Measurements from ENCODE around the gene RNF34.

Gene RNF34

DNA sequence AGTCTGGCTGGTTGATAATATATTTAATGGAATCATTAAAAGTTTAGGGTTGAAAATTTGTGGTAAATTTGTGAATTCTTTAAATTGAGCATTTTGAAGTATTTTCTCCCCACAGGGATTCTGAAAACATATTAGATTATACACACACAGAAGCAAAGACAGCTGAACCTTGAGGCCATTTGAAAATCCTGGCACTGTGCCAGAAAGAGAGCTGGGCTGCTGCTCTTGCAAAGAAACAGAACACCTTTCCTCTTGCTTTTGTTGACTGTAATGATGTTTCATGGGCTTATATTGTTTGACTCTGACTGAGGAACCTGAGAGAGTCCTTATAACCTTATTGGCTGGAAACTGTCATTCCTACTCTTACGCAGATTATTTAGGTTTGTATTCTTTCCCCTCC is 4.8 kb downstream of the RNF34 start:
- H3K9me2 ChIP-seq (replicated peaks; ENCODE audit: insufficient read depth, low read length) = no peaks in the 10 kb centered on the region
- H3K36me3 ChIP-seq (ENCODE audit: low read length) = peaks cover 18% of the 10 kb centered on the region
- peaks cover 10% of the 10 kb centered on the region for H3F3A ChIP-seq (ENCODE audit: insufficient read depth)
- H3K27me3 ChIP-seq (ENCODE audit: low read length) = no peaks in the 10 kb centered on the region
- no peak for TF ChIP-seq EZH2phosphoT487 (conservative IDR thresholded peaks at IDR 0.05; ENCODE audit: low read length)
- TF ChIP-seq, protein P1, sequence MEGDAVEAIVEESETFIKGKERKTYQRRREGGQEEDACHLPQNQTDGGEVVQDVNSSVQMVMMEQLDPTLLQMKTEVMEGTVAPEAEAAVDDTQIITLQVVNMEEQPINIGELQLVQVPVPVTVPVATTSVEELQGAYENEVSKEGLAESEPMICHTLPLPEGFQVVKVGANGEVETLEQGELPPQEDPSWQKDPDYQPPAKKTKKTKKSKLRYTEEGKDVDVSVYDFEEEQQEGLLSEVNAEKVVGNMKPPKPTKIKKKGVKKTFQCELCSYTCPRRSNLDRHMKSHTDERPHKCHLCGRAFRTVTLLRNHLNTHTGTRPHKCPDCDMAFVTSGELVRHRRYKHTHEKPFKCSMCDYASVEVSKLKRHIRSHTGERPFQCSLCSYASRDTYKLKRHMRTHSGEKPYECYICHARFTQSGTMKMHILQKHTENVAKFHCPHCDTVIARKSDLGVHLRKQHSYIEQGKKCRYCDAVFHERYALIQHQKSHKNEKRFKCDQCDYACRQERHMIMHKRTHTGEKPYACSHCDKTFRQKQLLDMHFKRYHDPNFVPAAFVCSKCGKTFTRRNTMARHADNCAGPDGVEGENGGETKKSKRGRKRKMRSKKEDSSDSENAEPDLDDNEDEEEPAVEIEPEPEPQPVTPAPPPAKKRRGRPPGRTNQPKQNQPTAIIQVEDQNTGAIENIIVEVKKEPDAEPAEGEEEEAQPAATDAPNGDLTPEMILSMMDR (IDR thresholded peaks at IDR 0.05; ENCODE audit: insufficient read depth, low read length, poor library complexity, severe bottlenecking) = no peak
- no peak overlapping the region for H2AFZ ChIP-seq (ENCODE audit: low read depth, low read length, severe bottlenecking)
- H3K9me3 ChIP-seq (ENCODE audit: insufficient read depth, low read length) = no peaks in the 10 kb centered on the region
- no peak overlapping the region for H3K4me3 ChIP-seq (ENCODE audit: insufficient read depth, low read length, poor library complexity, severe bottlenecking)
- no peak overlapping the region for H3K27ac ChIP-seq (ENCODE audit: low read depth, low read length)
- H3K79me2 ChIP-seq (ENCODE audit: insufficient read depth, low read length) = peaks cover 79% of the 10 kb centered on the region
- no peak overlapping the region for H3K4me2 ChIP-seq (ENCODE audit: low read depth, low read length, poor library complexity, severe bottlenecking)
- H4K20me1 ChIP-seq (ENCODE audit: low read depth, low read length) = peaks cover 11% of the 10 kb centered on the region; the same call in 1 of the 2 replicates
- no peak overlapping the region for H3K9ac ChIP-seq (ENCODE audit: low read length)

DNA sequence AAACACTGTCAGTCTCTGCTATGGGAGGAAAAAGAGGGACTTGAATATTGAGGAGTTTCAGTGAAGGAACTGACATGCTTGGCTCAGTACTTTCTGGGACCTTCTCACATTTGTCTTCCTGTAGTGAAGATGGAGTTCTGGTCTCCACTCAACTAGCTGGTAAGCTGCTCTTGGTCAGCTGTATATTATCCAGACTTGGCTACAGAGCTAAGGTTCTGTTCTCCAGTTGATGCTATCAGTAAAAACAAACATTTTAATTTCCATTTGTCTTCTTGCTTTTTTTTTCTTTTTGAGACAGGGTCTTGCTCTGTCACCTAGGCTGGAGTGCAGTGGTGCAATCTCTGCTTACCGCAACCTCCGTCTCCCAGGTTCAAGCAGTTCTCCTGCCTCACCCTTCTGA is 5.3 kb downstream of the RNF34 start:
- H3K27ac ChIP-seq (ENCODE audit: low read depth, low read length) = no peak overlapping the region
- peaks cover 18% of the 10 kb centered on the region for H3K36me3 ChIP-seq (ENCODE audit: low read length)
- peaks cover 10% of the 10 kb centered on the region for H3F3A ChIP-seq (ENCODE audit: insufficient read depth)
- H3K79me2 ChIP-seq (ENCODE audit: insufficient read depth, low read length) = peaks cover 78% of the 10 kb centered on the region
- H2AFZ ChIP-seq (ENCODE audit: low read depth, low read length, severe bottlenecking) = no peak overlapping the region
- no peaks in the 10 kb centered on the region for H3K27me3 ChIP-seq (ENCODE audit: low read length)
- no peaks in the 10 kb centered on the region for H3K9me2 ChIP-seq (replicated peaks; ENCODE audit: insufficient read depth, low read length)
- H3K4me2 ChIP-seq (ENCODE audit: low read depth, low read length, poor library complexity, severe bottlenecking) = no peak overlapping the region
- no peak for TF ChIP-seq EZH2phosphoT487 (conservative IDR thresholded peaks at IDR 0.05; ENCODE audit: low read length)
- TF ChIP-seq, protein P1 (IDR thresholded peaks at IDR 0.05; ENCODE audit: insufficient read depth, low read length, poor library complexity, severe bottlenecking) = no peak
- H3K4me3 ChIP-seq (ENCODE audit: insufficient read depth, low read length, poor library complexity, severe bottlenecking) = no peak overlapping the region
- H4K20me1 ChIP-seq (ENCODE audit: low read depth, low read length) = peaks cover 11% of the 10 kb centered on the region; the same call in 1 of the 2 replicates
- no peak overlapping the region for H3K9ac ChIP-seq (ENCODE audit: low read length)
- no peaks in the 10 kb centered on the region for H3K9me3 ChIP-seq (ENCODE audit: insufficient read depth, low read length)

DNA sequence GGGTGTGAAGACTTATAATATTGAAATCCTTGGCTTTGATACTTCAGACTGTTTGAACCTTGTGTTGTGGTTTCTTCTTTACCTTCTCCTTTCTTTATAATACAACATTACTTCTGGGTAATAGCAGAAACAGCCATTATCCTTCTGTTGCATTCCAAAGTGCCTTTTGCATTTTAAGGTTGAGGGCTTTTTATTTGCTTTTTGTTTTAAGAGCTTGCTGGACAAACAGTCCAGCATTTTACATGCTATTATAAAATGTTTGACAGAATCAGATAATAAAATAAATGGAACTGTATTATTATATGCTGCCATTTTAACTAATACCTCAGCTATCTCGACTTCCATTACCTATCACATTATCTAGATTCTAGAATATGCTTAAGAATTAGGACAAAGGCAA is 14.0 kb downstream of the RNF34 start:
- Histone ChIP-seq H3K9ac (ENCODE audit: low read length) (no peak overlapping the region), H3K4me2 (ENCODE audit: low read depth, low read length, poor library complexity, severe bottlenecking) (no peak overlapping the region), H3K9me3 (ENCODE audit: insufficient read depth, low read length) (no peaks in the 10 kb centered on the region), H3K79me2 (ENCODE audit: insufficient read depth, low read length) (peaks cover 33% of the 10 kb centered on the region), H3K27ac (ENCODE audit: low read depth, low read length) (no peak overlapping the region), H2AFZ (ENCODE audit: low read depth, low read length, severe bottlenecking) (no peak overlapping the region), H3K9me2 (replicated peaks; ENCODE audit: insufficient read depth, low read length) (no peaks in the 10 kb centered on the region), H3K36me3 (ENCODE audit: low read length) (peaks cover 6% of the 10 kb centered on the region; the same call in 1 of the 2 replicates), H4K20me1 (ENCODE audit: low read depth, low read length) (no peaks in the 10 kb centered on the region), H3K4me3 (ENCODE audit: insufficient read depth, low read length, poor library complexity, severe bottlenecking) (no peak overlapping the region), H3K27me3 (ENCODE audit: low read length) (no peaks in the 10 kb centered on the region), H3F3A (ENCODE audit: insufficient read depth) (0 out of 2 replicates have a peak, but pooled peaks cover 3% of the 10 kb centered on the region)
- no peak for TF ChIP-seq EZH2phosphoT487 (conservative IDR thresholded peaks at IDR 0.05; ENCODE audit: low read length)
- TF ChIP-seq, protein P1 (IDR thresholded peaks at IDR 0.05; ENCODE audit: insufficient read depth, low read length, poor library complexity, severe bottlenecking) = no peak

Measured in SU-DHL-6 (cell line).